HG02678 (cell line): Measurements from ENCODE around the gene CLCNKB.
"Not testable (repeated sequence)": the region's sequence is repeated elsewhere in the genome, so short reads cannot be mapped to it uniquely, and the experiment has no call there.

ENCODE experiments used
- ATAC-seq: cut with Tn5 transposase; IDR thresholded peaks from one replicate; pipeline ENCODE4 v1.9.1; 2021; ENCODE audit warnings: mild to moderate bottlenecking, moderate library complexity; ENCODE audit not compliant: unreplicated experiment

CLCNKB gene

GRCh38 chr1:16043521-16043920 lies at the start of gene CLCNKB:
Gene CLCNKB (plus strand): TSS chr1:16043782. CDS start chr1:16044493, 711 bp downstream.
- no peak for ATAC-seq

- ATAC-seq = no peak
These were observed 49.5 kb upstream of the CLCNKB start for GRCh38 chr1:15994081-15994480.

GRCh38 chr1:15994590-15995351 lies 48.8 kb upstream of the CLCNKB start:
- no peak for ATAC-seq

- ATAC-seq = no peak
These were observed 46.5 kb upstream of the CLCNKB start for GRCh38 chr1:15997076-15997585.

GRCh38 chr1:15997637-15998280 lies 45.8 kb upstream of the CLCNKB start:
- ATAC-seq = no peak

- ATAC-seq = no peak
These were observed 44.7 kb upstream of the CLCNKB start for GRCh38 chr1:15998929-15999328.

GRCh38 chr1:16001274-16001673 lies 42.3 kb upstream of the CLCNKB start:
- ATAC-seq = not testable (repeated sequence)

GRCh38 chr1:16005597-16005996 lies 38.0 kb upstream of the CLCNKB start:
- ATAC-seq = no peak

- ATAC-seq = no peak
These were observed 37.6 kb upstream of the CLCNKB start for GRCh38 chr1:16006010-16006409.

GRCh38 chr1:16006552-16007485 lies 36.8 kb upstream of the CLCNKB start:
- no peak for ATAC-seq

GRCh38 chr1:16007671-16008341 lies 35.8 kb upstream of the CLCNKB start:
- no peak for ATAC-seq

GRCh38 chr1:16009030-16009460 lies 34.5 kb upstream of the CLCNKB start:
- ATAC-seq = no peak

- ATAC-seq = no peak
These were observed 33.9 kb upstream of the CLCNKB start for GRCh38 chr1:16009678-16010077.

- no peak for ATAC-seq
These were observed 32.7 kb upstream of the CLCNKB start for GRCh38 chr1:16010837-16011236.

GRCh38 chr1:16011936-16012589 lies 31.5 kb upstream of the CLCNKB start:
- no peak for ATAC-seq

GRCh38 chr1:16012590-16013219 lies 30.9 kb upstream of the CLCNKB start:
- ATAC-seq = no peak

- no peak for ATAC-seq
These were observed 30.2 kb upstream of the CLCNKB start for GRCh38 chr1:16013220-16013907.

- ATAC-seq = no peak
These were observed 29.7 kb upstream of the CLCNKB start for GRCh38 chr1:16013908-16014258.
